Skin of body (tissue), 2 donors: ENCODE data around the gene ZSWIM3. TPM values are rescaled to one million over a fixed set of nuclear protein-coding genes. Genes with fewer than 3 reads are reported as not detected.

Experiments used
- DNase-seq: peaks from one replicate; lab custom pipeline; 2025; lab: John Stamatoyannopoulos, UW
- total RNA-seq: library from RNA; depleted of rRNA; stranded (reverse); fragments of >200 nt; gene quantifications from one replicate; pipeline ENCODE4 v1.2.3, GENCODE V29; 2014

The ZSWIM3 gene
- total RNA-seq, 1 donor from 2014 or later, result 3.6 TPM

DNA sequence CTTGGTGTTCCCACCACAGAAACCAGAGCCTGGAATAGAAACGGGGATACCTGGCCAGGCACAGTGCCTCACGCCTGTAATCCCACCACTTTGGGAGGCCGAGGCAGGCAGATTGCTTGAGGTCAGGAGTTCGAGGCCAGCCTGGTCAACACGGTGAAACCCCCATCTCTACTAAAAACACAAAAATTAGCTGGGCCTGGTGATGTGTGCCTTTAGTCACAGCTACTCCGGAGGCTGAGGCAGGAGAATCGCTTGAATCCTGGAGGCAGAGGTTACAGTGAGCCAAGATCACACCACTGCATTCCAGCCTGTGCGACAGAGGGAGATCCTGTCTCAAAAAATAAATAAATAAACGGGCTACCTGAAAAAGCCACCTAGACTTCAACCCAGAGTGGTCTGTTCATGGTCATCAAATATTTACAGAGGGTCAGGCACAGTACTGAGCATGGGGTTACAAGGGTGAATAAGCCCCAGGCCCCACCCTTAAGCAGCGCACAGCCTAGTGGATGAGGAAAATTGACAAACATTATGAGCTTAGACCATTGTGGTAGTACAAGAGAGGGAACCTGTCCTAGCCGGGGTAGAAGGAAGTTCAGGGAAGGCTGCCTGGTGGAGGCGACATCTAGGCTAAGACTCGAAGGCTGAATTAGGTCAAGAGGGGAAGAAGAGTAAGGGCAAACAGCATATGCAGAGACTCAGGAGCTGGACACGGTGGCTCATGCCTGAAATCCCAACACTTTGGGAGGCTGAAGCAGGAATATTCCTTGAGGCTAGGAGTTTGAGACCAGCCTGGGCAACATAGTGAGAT, 69.9 kb downstream of the ZSWIM3 start:
- DNase-seq, result no peak

Other genes starting within 250 kb of the ZSWIM3 start
- gene WFDC10A, start 227.9 kb upstream of the ZSWIM3 start, total RNA-seq, result not detected
- gene WFDC9, start 226.3 kb upstream of the ZSWIM3 start, total RNA-seq, result not detected
- gene WFDC11, start 187.4 kb upstream of the ZSWIM3 start, total RNA-seq, result not detected
- not detected for gene WFDC13, start 155.6 kb upstream of the ZSWIM3 start, total RNA-seq
- not detected for gene WFDC10B, start 152.6 kb upstream of the ZSWIM3 start, total RNA-seq
- gene SPINT4, start 135.3 kb upstream of the ZSWIM3 start, total RNA-seq, result not detected
- 0.39 TPM for gene WFDC3, start 65.7 kb upstream of the ZSWIM3 start, total RNA-seq
- 15.8 TPM for gene DNTTIP1, start 65.7 kb upstream of the ZSWIM3 start, total RNA-seq
- 11.9 TPM for gene UBE2C, start 45.0 kb upstream of the ZSWIM3 start, total RNA-seq
- 472 TPM for gene TNNC2, start 30.3 kb upstream of the ZSWIM3 start, total RNA-seq
- gene SNX21, start 23.8 kb upstream of the ZSWIM3 start, total RNA-seq, result 22.8 TPM
- 15.8 TPM for gene ACOT8, start 222 bp upstream of the ZSWIM3 start, total RNA-seq
- gene ZSWIM1, start 23.6 kb downstream of the ZSWIM3 start, total RNA-seq, result 4.0 TPM
- 0.69 TPM for gene SPATA25, start 30.0 kb downstream of the ZSWIM3 start, total RNA-seq
- gene NEURL2, start 33.6 kb downstream of the ZSWIM3 start, total RNA-seq, result 2.9 TPM
- gene CTSA, start 33.7 kb downstream of the ZSWIM3 start, total RNA-seq, result 30.9 TPM
- 27.1 TPM for gene PLTP, start 54.5 kb downstream of the ZSWIM3 start, total RNA-seq
- gene PCIF1, start 77.1 kb downstream of the ZSWIM3 start, total RNA-seq, result 13.5 TPM
- 12.2 TPM for gene ZNF335, start 114.6 kb downstream of the ZSWIM3 start, total RNA-seq
- gene MMP9, start 151.3 kb downstream of the ZSWIM3 start, total RNA-seq, result 5.1 TPM
- 0.69 TPM for gene SLC12A5, start 171.6 kb downstream of the ZSWIM3 start, total RNA-seq
- gene NCOA5, start 232.3 kb downstream of the ZSWIM3 start, total RNA-seq, result 10.8 TPM